GM18526 (cell line): ENCODE results near the gene LPIN1.

Experiments
- POLR2A ChIP-seq: IDR thresholded peaks from 3 replicates; pipeline ENCODE4 v1.6.1; 2011; ENCODE audit not compliant: insufficient read length; ENCODE audit errors: extremely low read depth

The LPIN1 gene

DNA sequence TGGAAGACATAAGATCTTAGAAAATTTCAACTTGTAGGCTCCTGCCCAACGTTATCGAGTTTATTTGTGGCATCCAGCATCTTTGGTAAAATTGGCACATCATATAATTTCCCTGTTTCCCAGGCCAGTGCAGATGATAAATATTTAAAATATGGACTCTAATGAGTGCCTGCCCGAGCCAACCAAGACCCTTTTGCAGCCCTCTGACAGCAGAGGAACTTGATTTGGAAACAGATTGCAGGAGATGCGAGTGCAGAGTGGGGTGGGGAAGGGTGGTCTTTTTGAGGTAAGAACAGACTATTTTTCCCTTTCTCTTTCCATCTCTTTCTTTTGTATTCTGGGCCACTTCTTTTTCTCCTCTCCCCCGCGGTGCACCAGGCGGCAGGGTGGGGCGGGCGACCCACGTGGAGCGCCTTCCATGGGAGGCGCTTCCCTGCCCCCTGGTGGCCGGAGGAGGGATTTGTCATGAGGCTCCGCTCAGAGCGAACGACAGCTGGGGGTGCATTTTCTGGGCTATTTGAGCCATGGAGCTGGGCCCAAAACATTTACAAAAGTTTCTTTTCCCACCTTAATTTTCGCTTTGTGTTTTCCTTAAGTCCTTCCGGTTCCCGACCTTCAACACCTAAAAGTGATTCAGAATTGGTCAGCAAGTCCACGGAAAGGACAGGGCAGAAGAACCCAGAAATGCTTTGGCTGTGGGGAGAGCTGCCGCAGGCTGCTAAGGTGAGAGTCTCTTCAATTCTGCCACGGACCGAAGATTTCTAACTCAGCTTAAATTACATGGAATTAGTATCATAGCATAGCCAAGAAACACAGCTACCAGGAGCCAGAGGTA is 32.7 kb downstream of the LPIN1 start:
- no peak for TF ChIP-seq POLR2A

DNA sequence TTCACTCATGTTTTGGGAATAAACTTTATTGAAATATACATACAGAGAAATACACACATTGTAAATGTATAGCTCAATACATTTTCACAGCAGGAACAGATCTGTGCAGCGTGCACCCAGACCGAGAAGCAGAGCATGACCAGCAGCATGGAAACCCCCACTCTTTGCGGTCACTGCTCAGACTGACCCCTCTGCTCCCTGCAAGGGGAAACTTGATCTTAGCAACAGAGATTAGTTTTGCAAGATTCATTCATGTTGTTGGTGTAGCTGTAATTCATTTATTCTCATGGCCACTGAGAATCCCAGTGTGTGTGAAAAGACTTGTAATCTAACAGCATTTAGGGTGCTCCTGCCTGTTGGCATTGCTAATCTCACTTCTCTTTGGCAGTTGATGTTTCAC is 35.2 kb downstream of the LPIN1 start:
- no peak for TF ChIP-seq POLR2A

- no peak for TF ChIP-seq POLR2A
These were observed 37.8 kb downstream of the LPIN1 start for GRCh38 chr2:11784280-11784679.

DNA sequence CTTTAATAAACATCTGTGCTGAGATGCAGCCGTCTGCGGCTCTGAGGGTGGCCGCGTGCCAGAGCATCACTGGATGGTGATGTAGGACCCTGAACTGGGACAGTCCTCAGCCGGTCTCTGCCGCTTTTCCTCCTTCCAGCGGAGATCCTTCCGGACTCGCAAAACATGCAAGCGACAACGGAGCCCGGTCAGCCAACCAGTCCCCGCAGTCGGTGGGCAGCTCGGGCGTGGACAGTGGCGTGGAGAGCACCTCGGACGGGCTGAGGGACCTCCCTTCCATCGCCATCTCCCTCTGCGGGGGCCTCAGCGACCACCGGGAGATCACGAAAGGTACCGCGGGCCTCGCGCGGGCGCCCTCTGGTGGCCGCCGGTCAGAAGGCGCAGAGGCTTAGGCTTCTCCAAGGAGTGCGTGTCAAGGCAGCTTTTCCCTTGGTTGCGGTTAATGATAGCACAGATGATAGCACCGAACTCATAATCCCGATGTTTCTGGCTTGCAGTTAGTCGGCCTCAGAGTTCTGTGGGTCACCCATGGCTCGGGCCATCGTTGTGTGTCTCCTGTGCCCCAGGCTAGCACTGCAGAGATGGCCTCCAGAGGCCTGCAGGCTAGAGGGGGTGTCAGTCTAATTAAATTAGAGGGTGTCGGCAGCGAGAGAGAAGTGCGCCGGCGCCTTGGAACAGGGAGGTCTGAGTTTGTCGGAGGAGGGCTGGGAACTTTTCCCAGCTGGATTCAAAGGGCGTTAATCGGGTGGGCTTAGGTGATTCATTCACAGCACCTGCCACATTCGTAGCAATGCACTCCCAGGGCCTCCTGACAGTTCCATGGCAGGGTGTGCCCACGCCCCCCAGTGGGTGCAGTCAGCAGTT is 38.5 kb downstream of the LPIN1 start:
- no peak for TF ChIP-seq POLR2A

- TF ChIP-seq POLR2A = no peak
These were observed 39.1 kb downstream of the LPIN1 start for GRCh38 chr2:11785611-11785940.

DNA sequence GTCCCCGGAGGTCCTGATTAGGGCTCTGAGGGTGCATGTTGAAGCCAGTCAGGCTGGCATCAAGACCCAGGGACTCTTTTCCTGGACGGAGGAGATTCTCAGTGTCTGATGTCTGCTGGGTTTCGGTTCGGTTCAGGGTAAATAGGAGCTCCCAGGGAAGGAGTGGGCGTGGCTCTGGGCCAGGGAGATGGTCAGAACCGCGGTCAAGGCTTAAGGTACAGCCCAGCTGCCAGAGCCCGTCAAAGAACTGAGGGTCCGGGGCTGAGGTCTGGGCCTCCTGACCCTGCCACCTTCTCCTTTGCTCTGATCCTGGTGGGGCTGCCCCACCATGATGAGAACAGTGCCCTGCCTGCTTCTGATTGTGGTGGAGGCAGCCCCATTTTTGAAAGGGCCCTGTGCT is 39.8 kb downstream of the LPIN1 start:
- TF ChIP-seq POLR2A = no peak

GRCh38 chr2:11786592-11786991 is 40.2 kb downstream of the LPIN1 start:
- TF ChIP-seq POLR2A = no peak

- no peak for TF ChIP-seq POLR2A
These were observed 41.6 kb downstream of the LPIN1 start for GRCh38 chr2:11787991-11788390.

DNA sequence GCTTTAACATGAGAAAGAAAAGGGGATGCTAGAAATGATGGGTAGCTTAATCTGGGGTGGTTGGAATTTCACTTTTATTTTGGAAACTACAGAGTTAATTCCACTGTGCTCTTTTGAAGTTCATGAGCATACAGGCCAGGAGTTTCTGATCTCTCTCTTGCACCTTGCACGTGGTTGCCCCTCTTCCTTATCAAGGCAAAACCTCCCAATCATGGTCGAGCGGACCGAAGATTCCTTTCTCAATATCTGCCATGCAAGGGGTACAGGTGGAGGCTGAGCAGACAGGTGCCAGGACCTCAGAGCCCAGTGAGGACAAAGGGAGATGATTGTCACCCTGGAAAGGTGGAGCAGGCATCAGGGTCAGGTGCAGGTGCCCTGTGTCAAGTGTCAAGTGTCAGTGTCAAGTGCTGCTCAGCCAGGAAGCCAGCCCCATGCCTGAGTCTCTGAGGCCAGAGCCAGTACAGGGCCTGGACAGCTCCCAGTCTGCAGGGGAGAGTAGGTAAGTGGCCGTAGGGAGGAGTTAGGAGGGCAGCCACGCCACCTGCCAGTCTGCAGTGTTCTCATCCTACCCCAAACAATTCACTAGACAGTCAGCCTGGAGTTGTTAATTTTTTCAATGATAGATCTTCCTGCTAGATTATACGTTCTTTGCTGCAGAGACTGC is 42.2 kb downstream of the LPIN1 start:
- TF ChIP-seq POLR2A = no peak

DNA sequence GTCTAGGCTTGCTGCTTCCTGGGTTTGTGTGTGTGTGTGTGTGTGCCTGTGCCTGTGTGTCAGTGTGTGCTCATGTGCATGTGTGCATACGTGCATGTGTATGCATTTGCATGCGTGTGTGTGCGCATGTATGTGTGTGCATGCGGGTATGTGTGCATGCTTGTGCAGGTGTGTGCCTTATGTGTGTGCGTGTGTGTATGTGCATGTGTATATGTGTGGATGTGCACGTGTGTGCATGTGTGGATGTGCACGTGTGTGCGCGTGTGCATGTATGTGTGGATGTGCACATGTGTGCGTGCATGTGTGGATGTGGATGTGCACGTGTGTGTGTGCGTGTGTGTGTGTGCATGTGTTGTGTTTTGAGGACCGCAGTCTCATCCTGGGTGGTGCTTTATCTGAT is 42.8 kb downstream of the LPIN1 start:
- TF ChIP-seq POLR2A = no peak

DNA sequence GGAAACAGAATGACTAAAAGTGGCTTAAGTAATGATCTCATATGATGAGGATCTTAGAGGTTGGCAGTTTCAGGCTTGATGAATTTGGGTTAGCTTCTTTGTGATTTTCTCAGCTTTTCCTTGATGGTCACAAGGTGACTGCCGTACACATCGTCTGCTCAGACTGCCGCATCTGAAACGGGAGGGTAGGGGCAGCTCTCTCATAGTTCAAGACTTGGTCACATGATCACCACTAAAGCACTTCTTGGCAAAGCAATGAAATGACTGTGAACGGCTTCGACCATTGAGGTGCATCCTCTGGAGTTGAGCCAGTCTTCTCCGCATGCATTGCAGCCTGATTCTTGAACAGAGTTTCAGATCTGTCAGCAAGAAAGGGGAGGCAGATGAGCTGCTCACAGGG is 43.8 kb downstream of the LPIN1 start:
- TF ChIP-seq POLR2A = no peak

- TF ChIP-seq POLR2A = no peak
These were observed 49.2 kb downstream of the LPIN1 start for GRCh38 chr2:11795590-11795989.

GRCh38 chr2:11796190-11797171 is 50.0 kb downstream of the LPIN1 start:
- no peak for TF ChIP-seq POLR2A

GRCh38 chr2:11797846-11798245 is 51.4 kb downstream of the LPIN1 start:
- TF ChIP-seq POLR2A = no peak
